K562 (cell line): ENCODE data around the gene PRR15L. TPM values are rescaled to one million over a fixed set of nuclear protein-coding genes. Genes with fewer than 3 reads are reported as not detected.

Experiments used
- ARID4B ChIP-seq: sonication (generic); formaldehyde crosslinking; IDR thresholded peaks from 2 replicates; pipeline ENCODE4 v1.8.0; 2022; ENCODE audit warnings: mild to moderate bottlenecking, missing genetic modification reagents
- ZNF280B ChIP-seq: fragments of 250-450 bp; sonication (Bioruptor Pico); IDR thresholded peaks from 2 replicates; pipeline ENCODE4 v1.5.1; 2021; ENCODE audit warnings: mild to moderate bottlenecking
- polyA plus RNA-seq, 8 experiments: library from polyadenylated mRNA; depleted of rRNA in 4 of 8; stranded (reverse) in 5 of 8; unstranded in 3 of 8; fragments of >200 nt; fragmentation: Nextera tagmentation in 2 of 8; fragmentation: Illumina TruSeq in 1 of 8; extraction: Ambion mirVana in 2 of 8; extraction: Trizol in 1 of 8; gene quantifications; 2 replicates each; pipeline versions ENCODE4 v1.2.1 to v1.2.3, GENCODE V29; 2011 to 2014; ENCODE audit warnings: inconsistent platforms in 1 of 8, missing spikeins in 1 of 8
- total RNA-seq, 7 experiments: library from RNA; depleted of rRNA in 6 of 7; stranded (reverse); fragments of >200 nt in 6 of 7; fragmentation: Illumina TruSeq in 2 of 7; extraction: Trizol in 2 of 7; gene quantifications; 2 replicates each; pipeline versions ENCODE4 v1.2.1 to v1.2.3, GENCODE V29; 2011 to 2021; ENCODE audit warnings: low replicate concordance in 1 of 7
- TF ChIP-seq, protein P1 (sequence below): fragments of 250-450 bp; sonication (Bioruptor Pico); IDR thresholded peaks from 2 replicates; pipeline ENCODE4 v1.5.0; 2022; ENCODE audit warnings: mild to moderate bottlenecking

Gene PRR15L
- total and polyA plus RNA-seq, 9 of the 15 experiments (the other 6 are each of a cell fraction or from before 2014, with no cell fraction given), result 0.03 TPM; not detected in 8

- TF ChIP-seq, protein P1, sequence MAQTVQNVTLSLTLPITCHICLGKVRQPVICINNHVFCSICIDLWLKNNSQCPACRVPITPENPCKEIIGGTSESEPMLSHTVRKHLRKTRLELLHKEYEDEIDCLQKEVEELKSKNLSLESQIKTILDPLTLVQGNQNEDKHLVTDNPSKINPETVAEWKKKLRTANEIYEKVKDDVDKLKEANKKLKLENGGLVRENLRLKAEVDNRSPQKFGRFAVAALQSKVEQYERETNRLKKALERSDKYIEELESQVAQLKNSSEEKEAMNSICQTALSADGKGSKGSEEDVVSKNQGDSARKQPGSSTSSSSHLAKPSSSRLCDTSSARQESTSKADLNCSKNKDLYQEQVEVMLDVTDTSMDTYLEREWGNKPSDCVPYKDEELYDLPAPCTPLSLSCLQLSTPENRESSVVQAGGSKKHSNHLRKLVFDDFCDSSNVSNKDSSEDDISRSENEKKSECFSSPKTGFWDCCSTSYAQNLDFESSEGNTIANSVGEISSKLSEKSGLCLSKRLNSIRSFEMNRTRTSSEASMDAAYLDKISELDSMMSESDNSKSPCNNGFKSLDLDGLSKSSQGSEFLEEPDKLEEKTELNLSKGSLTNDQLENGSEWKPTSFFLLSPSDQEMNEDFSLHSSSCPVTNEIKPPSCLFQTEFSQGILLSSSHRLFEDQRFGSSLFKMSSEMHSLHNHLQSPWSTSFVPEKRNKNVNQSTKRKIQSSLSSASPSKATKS, result no peak
- TF ChIP-seq ZNF280B (CRISPR knock-in tag) (no peak), ARID4B (CRISPR knock-in tag) (no peak)
Measured at GRCh38 chr17:47902039-47902744, 55.5 kb downstream of the PRR15L start (continued).

Other genes starting within 250 kb of the PRR15L start
Only the 7 nearest of the 13 such genes appear.
- gene SCRN2, start 116.6 kb downstream of the PRR15L start, total RNA-seq (2014; rRNA removed), result 23.2 and 29.9 TPM in 2 replicates
- 5.7 and 8.5 TPM in 2 replicates for gene SCRN2, start 116.6 kb downstream of the PRR15L start, total RNA-seq (2014; rRNA removed; fragmentation: Illumina TruSeq; extraction: Trizol)
- 11.8 and 13.7 TPM in 2 replicates for gene SCRN2, start 116.6 kb downstream of the PRR15L start, total RNA-seq (2015; rRNA removed; fragmentation: Illumina TruSeq; extraction: Trizol)
- 24.0 and 28.8 TPM in 2 replicates for gene SCRN2, start 116.6 kb downstream of the PRR15L start, total RNA-seq (2021)
- gene SCRN2, start 116.6 kb downstream of the PRR15L start, polyA plus RNA-seq (2011; rRNA removed), result 19.3 and 32.0 TPM in 2 replicates
- 13.6 and 20.9 TPM in 2 replicates for gene SCRN2, start 116.6 kb downstream of the PRR15L start, polyA plus RNA-seq (2014; fragmentation: Illumina TruSeq; extraction: Trizol)
- 1 to 10 TPM in 1 of 2 experiments, under 1 TPM in 1; 0.25 to 1.2 TPM for gene SCRN2, start 116.6 kb downstream of the PRR15L start, polyA plus RNA-seq (2014; fragmentation: Nextera tagmentation; extraction: Ambion mirVana)
- 31.9 and 32.9 TPM in 2 replicates for gene SCRN2, start 116.6 kb downstream of the PRR15L start, polyA plus RNA-seq (2014; rRNA removed)
- 2.2 TPM in 2 replicates for gene SP6, start 106.7 kb downstream of the PRR15L start, total RNA-seq (2014; rRNA removed)
- gene SP6, start 106.7 kb downstream of the PRR15L start, total RNA-seq (2014; rRNA removed; fragmentation: Illumina TruSeq; extraction: Trizol), result 1.6 and 2.0 TPM in 2 replicates
- gene SP6, start 106.7 kb downstream of the PRR15L start, total RNA-seq (2015; rRNA removed; fragmentation: Illumina TruSeq; extraction: Trizol), result 1.1 TPM in 2 replicates
- 6.9 and 7.9 TPM in 2 replicates for gene SP6, start 106.7 kb downstream of the PRR15L start, total RNA-seq (2021)
- gene SP6, start 106.7 kb downstream of the PRR15L start, polyA plus RNA-seq (2011; rRNA removed), result 5.2 and 5.5 TPM in 2 replicates
- 2.9 and 4.1 TPM in 2 replicates for gene SP6, start 106.7 kb downstream of the PRR15L start, polyA plus RNA-seq (2014; fragmentation: Illumina TruSeq; extraction: Trizol)
- gene SP6, start 106.7 kb downstream of the PRR15L start, polyA plus RNA-seq (2014; fragmentation: Nextera tagmentation; extraction: Ambion mirVana), result under 1 TPM; 0.11 TPM
- 4.6 and 4.7 TPM in 2 replicates for gene SP6, start 106.7 kb downstream of the PRR15L start, polyA plus RNA-seq (2014; rRNA removed)
- gene SP2, start 61.6 kb downstream of the PRR15L start, total RNA-seq (2014; rRNA removed), result 2.1 and 2.8 TPM in 2 replicates
- 1.5 and 2.3 TPM in 2 replicates for gene SP2, start 61.6 kb downstream of the PRR15L start, total RNA-seq (2014; rRNA removed; fragmentation: Illumina TruSeq; extraction: Trizol)
- gene SP2, start 61.6 kb downstream of the PRR15L start, total RNA-seq (2015; rRNA removed; fragmentation: Illumina TruSeq; extraction: Trizol), result 1.4 and 1.5 TPM in 2 replicates
- gene SP2, start 61.6 kb downstream of the PRR15L start, total RNA-seq (2021), result 15.9 and 17.4 TPM in 2 replicates
- gene SP2, start 61.6 kb downstream of the PRR15L start, polyA plus RNA-seq (2011; rRNA removed), result 2.3 and 5.0 TPM in 2 replicates
- 19.1 and 22.3 TPM in 2 replicates for gene SP2, start 61.6 kb downstream of the PRR15L start, polyA plus RNA-seq (2014; fragmentation: Illumina TruSeq; extraction: Trizol)
- under 1 TPM; 0.77 to 0.88 TPM for gene SP2, start 61.6 kb downstream of the PRR15L start, polyA plus RNA-seq (2014; fragmentation: Nextera tagmentation; extraction: Ambion mirVana)
- gene SP2, start 61.6 kb downstream of the PRR15L start, polyA plus RNA-seq (2014; rRNA removed), result 6.1 and 6.5 TPM in 2 replicates
- gene PNPO, start 16.3 kb downstream of the PRR15L start, total RNA-seq (2014; rRNA removed), result 25.5 and 30.9 TPM in 2 replicates
- 27.4 and 27.7 TPM in 2 replicates for gene PNPO, start 16.3 kb downstream of the PRR15L start, total RNA-seq (2014; rRNA removed; fragmentation: Illumina TruSeq; extraction: Trizol)
- 24.8 and 28.2 TPM in 2 replicates for gene PNPO, start 16.3 kb downstream of the PRR15L start, total RNA-seq (2015; rRNA removed; fragmentation: Illumina TruSeq; extraction: Trizol)
- 39.0 and 41.5 TPM in 2 replicates for gene PNPO, start 16.3 kb downstream of the PRR15L start, total RNA-seq (2021)
- gene PNPO, start 16.3 kb downstream of the PRR15L start, polyA plus RNA-seq (2011; rRNA removed), result 29.2 and 35.5 TPM in 2 replicates
- gene PNPO, start 16.3 kb downstream of the PRR15L start, polyA plus RNA-seq (2014; fragmentation: Illumina TruSeq; extraction: Trizol), result 29.6 and 35.5 TPM in 2 replicates
- 10 to 100 TPM; 16.6 to 23.1 TPM for gene PNPO, start 16.3 kb downstream of the PRR15L start, polyA plus RNA-seq (2014; fragmentation: Nextera tagmentation; extraction: Ambion mirVana)
- 23.4 and 24.9 TPM in 2 replicates for gene PNPO, start 16.3 kb downstream of the PRR15L start, polyA plus RNA-seq (2014; rRNA removed)
- 85.0 and 91.5 TPM in 2 replicates for gene CDK5RAP3, start 13.2 kb upstream of the PRR15L start, total RNA-seq (2014; rRNA removed)
- 70.8 and 71.7 TPM in 2 replicates for gene CDK5RAP3, start 13.2 kb upstream of the PRR15L start, total RNA-seq (2014; rRNA removed; fragmentation: Illumina TruSeq; extraction: Trizol)
- 67.0 and 73.7 TPM in 2 replicates for gene CDK5RAP3, start 13.2 kb upstream of the PRR15L start, total RNA-seq (2015; rRNA removed; fragmentation: Illumina TruSeq; extraction: Trizol)
- gene CDK5RAP3, start 13.2 kb upstream of the PRR15L start, total RNA-seq (2021), result 113 and 131 TPM in 2 replicates
- gene CDK5RAP3, start 13.2 kb upstream of the PRR15L start, polyA plus RNA-seq (2011; rRNA removed), result 132 and 208 TPM in 2 replicates
- 96.7 and 100 TPM in 2 replicates for gene CDK5RAP3, start 13.2 kb upstream of the PRR15L start, polyA plus RNA-seq (2014; fragmentation: Illumina TruSeq; extraction: Trizol)
- gene CDK5RAP3, start 13.2 kb upstream of the PRR15L start, polyA plus RNA-seq (2014; fragmentation: Nextera tagmentation; extraction: Ambion mirVana), result 10 to 100 TPM; 44.2 to 73.0 TPM
- gene CDK5RAP3, start 13.2 kb upstream of the PRR15L start, polyA plus RNA-seq (2014; rRNA removed), result 152 and 202 TPM in 2 replicates
- not detected in 2 replicates for gene COPZ2, start 79.9 kb upstream of the PRR15L start, total RNA-seq (2014; rRNA removed)
- not detected in 2 replicates for gene COPZ2, start 79.9 kb upstream of the PRR15L start, total RNA-seq (2014; rRNA removed; fragmentation: Illumina TruSeq; extraction: Trizol)
- not detected in 2 replicates for gene COPZ2, start 79.9 kb upstream of the PRR15L start, total RNA-seq (2015; rRNA removed; fragmentation: Illumina TruSeq; extraction: Trizol)
- gene COPZ2, start 79.9 kb upstream of the PRR15L start, total RNA-seq (2021), result 0.49 TPM in 1 of 2 replicates, not detected in the other
- gene COPZ2, start 79.9 kb upstream of the PRR15L start, polyA plus RNA-seq (2011; rRNA removed), result 0.14 and 0.22 TPM in 2 replicates
- 0.21 TPM in 1 of 2 replicates, not detected in the other for gene COPZ2, start 79.9 kb upstream of the PRR15L start, polyA plus RNA-seq (2014; fragmentation: Illumina TruSeq; extraction: Trizol)
- gene COPZ2, start 79.9 kb upstream of the PRR15L start, polyA plus RNA-seq (2014; fragmentation: Nextera tagmentation; extraction: Ambion mirVana), result not detected
- not detected in 2 replicates for gene COPZ2, start 79.9 kb upstream of the PRR15L start, polyA plus RNA-seq (2014; rRNA removed)
- 18.6 and 22.0 TPM in 2 replicates for gene NFE2L1, start 90.5 kb upstream of the PRR15L start, total RNA-seq (2014; rRNA removed)
- gene NFE2L1, start 90.5 kb upstream of the PRR15L start, total RNA-seq (2014; rRNA removed; fragmentation: Illumina TruSeq; extraction: Trizol), result 38.7 and 57.0 TPM in 2 replicates
- gene NFE2L1, start 90.5 kb upstream of the PRR15L start, total RNA-seq (2015; rRNA removed; fragmentation: Illumina TruSeq; extraction: Trizol), result 39.7 and 40.5 TPM in 2 replicates
- 61.4 and 67.7 TPM in 2 replicates for gene NFE2L1, start 90.5 kb upstream of the PRR15L start, total RNA-seq (2021)
- gene NFE2L1, start 90.5 kb upstream of the PRR15L start, polyA plus RNA-seq (2011; rRNA removed), result 57.2 and 59.8 TPM in 2 replicates
- 68.1 and 68.6 TPM in 2 replicates for gene NFE2L1, start 90.5 kb upstream of the PRR15L start, polyA plus RNA-seq (2014; fragmentation: Illumina TruSeq; extraction: Trizol)
- 1 to 10 TPM; 2.0 to 2.8 TPM for gene NFE2L1, start 90.5 kb upstream of the PRR15L start, polyA plus RNA-seq (2014; fragmentation: Nextera tagmentation; extraction: Ambion mirVana)
- gene NFE2L1, start 90.5 kb upstream of the PRR15L start, polyA plus RNA-seq (2014; rRNA removed), result 40.7 and 41.4 TPM in 2 replicates